ENCODE results near the gene PLA2R1.

DNA sequence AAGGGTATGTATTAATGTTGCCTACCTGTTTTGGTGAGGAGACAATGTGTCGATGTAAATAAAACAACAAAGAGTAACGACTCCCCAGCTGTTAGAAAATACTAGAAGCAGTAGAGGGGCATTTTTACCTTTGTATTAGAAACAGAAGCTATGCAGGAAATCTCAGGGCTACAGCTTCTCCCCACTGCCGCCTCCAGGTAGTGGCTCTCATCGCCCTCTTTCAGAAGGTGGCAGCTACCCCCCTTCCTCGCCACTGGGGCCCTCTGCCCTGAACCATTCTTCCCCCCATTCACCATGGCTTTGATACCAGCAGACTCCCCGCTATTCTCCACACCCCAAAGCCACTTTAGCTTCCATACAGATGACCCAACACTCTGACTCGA is 6.7 kb downstream of the PLA2R1 start:
- TF ChIP-seq, protein P1, sequence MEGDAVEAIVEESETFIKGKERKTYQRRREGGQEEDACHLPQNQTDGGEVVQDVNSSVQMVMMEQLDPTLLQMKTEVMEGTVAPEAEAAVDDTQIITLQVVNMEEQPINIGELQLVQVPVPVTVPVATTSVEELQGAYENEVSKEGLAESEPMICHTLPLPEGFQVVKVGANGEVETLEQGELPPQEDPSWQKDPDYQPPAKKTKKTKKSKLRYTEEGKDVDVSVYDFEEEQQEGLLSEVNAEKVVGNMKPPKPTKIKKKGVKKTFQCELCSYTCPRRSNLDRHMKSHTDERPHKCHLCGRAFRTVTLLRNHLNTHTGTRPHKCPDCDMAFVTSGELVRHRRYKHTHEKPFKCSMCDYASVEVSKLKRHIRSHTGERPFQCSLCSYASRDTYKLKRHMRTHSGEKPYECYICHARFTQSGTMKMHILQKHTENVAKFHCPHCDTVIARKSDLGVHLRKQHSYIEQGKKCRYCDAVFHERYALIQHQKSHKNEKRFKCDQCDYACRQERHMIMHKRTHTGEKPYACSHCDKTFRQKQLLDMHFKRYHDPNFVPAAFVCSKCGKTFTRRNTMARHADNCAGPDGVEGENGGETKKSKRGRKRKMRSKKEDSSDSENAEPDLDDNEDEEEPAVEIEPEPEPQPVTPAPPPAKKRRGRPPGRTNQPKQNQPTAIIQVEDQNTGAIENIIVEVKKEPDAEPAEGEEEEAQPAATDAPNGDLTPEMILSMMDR (IDR thresholded peaks at IDR 0.05; ENCODE audit: low read depth, low read length, poor library complexity, severe bottlenecking): no peak
- TF ChIP-seq EZH2phosphoT487 (IDR thresholded peaks at IDR 0.05; ENCODE audit: borderline replicate concordance, low read length): no peak
